ENCODE measurements around the gene SPIRE2.
"Not testable (repeated sequence)": the region's sequence is repeated elsewhere in the genome, so short reads cannot be mapped to it uniquely, and the experiment has no call there.

Gene SPIRE2

DNA sequence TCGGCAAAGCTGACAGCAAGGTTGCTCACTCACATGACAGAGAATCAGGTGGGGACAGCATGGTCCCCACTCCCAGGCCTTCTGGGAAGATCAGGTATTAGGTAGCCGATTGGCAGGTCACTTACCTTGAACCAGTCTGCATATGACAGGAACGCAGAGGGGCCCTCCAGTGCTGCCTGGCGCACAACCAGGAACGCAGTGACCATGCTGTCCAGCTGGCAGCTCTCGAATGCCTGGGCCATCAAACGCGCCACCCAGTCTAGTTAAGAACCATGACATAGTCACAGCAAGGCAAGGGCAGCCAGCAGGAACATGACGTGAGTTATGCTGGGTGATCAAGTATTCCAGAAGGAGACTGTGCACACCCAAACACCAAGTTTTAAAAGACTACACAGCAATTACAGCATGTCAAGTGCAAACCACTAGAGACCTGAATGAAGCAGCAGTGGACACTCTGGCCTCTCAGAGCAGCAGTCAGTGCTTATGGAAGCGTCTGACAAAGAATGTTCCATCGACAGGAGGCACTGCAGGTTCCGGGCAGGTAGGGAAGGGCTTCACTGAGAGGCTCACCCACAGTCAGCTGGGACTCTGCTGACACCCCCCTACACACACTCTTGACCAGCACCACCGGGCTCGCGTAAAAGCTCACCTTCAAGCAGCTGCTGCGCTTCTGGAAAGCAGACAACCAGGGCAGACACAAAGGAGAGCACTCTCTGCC lies 36.8 kb upstream of the SPIRE2 start:
- peaks cover 21% of the 10 kb centered on the region for H3K36me3 ChIP-seq (ENCODE audit: control insufficient read depth, insufficient read depth, low read length)
- no peaks in the 10 kb centered on the region for H3K9me3 ChIP-seq (ENCODE audit: control insufficient read depth, low read length)
- no peak overlapping the region for H3K27ac ChIP-seq (ENCODE audit: insufficient read depth, low read depth, low read length, poor library complexity, severe bottlenecking)
- H3K4me3 ChIP-seq (ENCODE audit: insufficient read depth, low read depth, low read length) = no peak overlapping the region
- no peaks in the 10 kb centered on the region for H3K27me3 ChIP-seq (ENCODE audit: control insufficient read depth, insufficient read depth, low read length, poor library complexity, severe bottlenecking)
- WGBS, 2 experiments = 96 to 97% methylated on average over 16 of the region's 16 CpGs
- H3K4me1 ChIP-seq (ENCODE audit: control insufficient read depth, insufficient read depth, low read length) = no peaks in the 10 kb centered on the region

DNA sequence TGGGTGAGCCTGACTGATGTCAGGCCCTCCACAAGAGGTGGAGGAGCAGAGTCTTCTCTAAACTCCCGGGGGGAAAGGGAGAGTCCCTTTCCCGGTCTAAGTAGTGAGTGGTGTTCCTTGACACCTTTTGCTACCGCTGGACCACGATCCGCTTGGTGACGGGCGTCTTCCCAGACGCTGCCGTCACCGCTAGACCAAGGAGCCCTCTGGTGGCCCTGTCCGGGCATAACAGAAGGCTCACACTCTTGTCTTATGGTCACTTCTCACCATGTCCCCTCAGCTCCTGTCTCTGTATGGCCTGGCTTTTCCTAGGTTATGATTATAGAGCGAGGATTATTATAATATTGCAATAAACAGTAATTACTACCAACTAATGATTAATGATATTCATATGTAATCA lies 35.2 kb upstream of the SPIRE2 start:
- peaks cover 13% of the 10 kb centered on the region for H3K36me3 ChIP-seq (ENCODE audit: control insufficient read depth, insufficient read depth, low read length)
- whole genome bisulfite sequencing, 2 experiments = 55 to 57% methylated on average over 11 of the region's 12 CpGs
- H3K4me1 ChIP-seq (ENCODE audit: control insufficient read depth, insufficient read depth, low read length); H3K4me3 ChIP-seq (ENCODE audit: insufficient read depth, low read depth, low read length); H3K9me3 ChIP-seq (ENCODE audit: control insufficient read depth, low read length); H3K27ac ChIP-seq (ENCODE audit: insufficient read depth, low read depth, low read length, poor library complexity, severe bottlenecking); H3K27me3 ChIP-seq (ENCODE audit: control insufficient read depth, insufficient read depth, low read length, poor library complexity, severe bottlenecking): not testable (repeated sequence)

DNA sequence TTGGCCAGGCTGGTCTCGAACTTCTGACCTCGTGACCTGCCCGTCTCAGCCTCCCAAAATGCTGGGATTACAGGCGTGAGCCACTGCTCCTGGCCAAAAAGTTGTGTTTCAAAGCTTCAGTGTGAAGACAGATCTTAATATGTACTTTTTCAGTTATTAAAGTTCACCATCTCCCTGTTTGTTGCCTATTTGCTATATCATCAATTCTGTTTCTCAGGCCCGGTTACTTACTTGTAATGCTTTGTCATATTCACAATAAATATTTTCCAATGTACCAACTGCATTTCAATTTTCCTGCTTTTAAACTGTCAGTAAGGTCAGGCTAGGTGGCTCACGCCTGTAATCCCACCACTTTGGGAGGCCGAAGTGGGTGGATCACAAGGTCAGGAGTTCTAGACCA lies 34.3 kb upstream of the SPIRE2 start:
- Histone ChIP-seq H3K27ac (ENCODE audit: insufficient read depth, low read depth, low read length, poor library complexity, severe bottlenecking) (no peak overlapping the region), H3K36me3 (ENCODE audit: control insufficient read depth, insufficient read depth, low read length) (peaks cover 18% of the 10 kb centered on the region), H3K9me3 (ENCODE audit: control insufficient read depth, low read length) (no peaks in the 10 kb centered on the region), H3K4me1 (ENCODE audit: control insufficient read depth, insufficient read depth, low read length) (no peaks in the 10 kb centered on the region), H3K27me3 (ENCODE audit: control insufficient read depth, insufficient read depth, low read length, poor library complexity, severe bottlenecking) (no peaks in the 10 kb centered on the region), H3K4me3 (ENCODE audit: insufficient read depth, low read depth, low read length) (no peak overlapping the region)
- 95% methylated on average over 7 of the region's 7 CpGs for WGBS, 2 experiments

DNA sequence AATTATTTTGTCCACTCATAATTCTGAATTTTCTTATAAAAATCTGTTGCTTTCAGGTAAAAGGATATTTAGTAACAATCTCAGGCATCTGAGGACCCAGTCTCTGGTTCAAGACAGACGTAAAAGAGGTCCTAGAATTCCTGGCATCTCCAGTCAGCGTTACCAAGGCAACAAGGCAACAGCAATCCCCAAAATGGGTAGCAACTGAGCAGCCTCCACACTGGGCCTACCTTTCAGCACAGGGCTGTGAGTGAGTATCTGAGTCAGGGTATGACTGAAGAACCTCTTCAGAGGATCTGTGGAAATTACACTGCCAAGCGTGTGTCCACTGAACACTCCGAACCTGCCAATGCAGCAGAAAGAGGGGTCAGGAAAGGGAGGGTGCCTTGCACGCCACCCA lies 32.6 kb upstream of the SPIRE2 start:
- Histone ChIP-seq H3K36me3 (ENCODE audit: control insufficient read depth, insufficient read depth, low read length) (peaks cover 15% of the 10 kb centered on the region), H3K9me3 (ENCODE audit: control insufficient read depth, low read length) (no peaks in the 10 kb centered on the region), H3K27ac (ENCODE audit: insufficient read depth, low read depth, low read length, poor library complexity, severe bottlenecking) (no peak overlapping the region), H3K4me1 (ENCODE audit: control insufficient read depth, insufficient read depth, low read length) (no peaks in the 10 kb centered on the region), H3K4me3 (ENCODE audit: insufficient read depth, low read depth, low read length) (no peak overlapping the region), H3K27me3 (ENCODE audit: control insufficient read depth, insufficient read depth, low read length, poor library complexity, severe bottlenecking) (no peaks in the 10 kb centered on the region)
- WGBS, 2 experiments = 96 to 97% methylated on average over 5 of the region's 5 CpGs

DNA sequence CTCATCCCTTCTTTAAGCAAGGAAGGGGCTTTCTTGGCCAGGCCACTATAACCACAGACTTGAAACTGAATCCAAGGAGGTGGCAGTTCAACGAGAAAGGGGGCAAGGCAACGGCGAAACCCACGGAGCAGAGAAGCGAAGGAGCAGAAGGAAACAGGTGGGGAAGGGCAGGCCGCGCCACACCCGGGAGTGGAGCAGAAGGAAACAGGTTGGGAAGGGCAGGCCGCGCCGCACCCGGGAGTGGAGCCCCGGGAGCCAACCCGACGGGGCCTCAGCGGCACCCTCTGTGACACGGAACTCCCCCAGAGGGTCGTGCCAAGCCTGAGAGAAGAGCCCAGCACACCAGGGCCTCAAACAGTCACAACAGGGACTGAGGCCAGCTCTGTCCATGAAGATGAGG lies 32.2 kb upstream of the SPIRE2 start:
- WGBS, 2 experiments = 96% methylated on average over 18 of the region's 18 CpGs
- H3K9me3 ChIP-seq (ENCODE audit: control insufficient read depth, low read length) = no peaks in the 10 kb centered on the region

DNA sequence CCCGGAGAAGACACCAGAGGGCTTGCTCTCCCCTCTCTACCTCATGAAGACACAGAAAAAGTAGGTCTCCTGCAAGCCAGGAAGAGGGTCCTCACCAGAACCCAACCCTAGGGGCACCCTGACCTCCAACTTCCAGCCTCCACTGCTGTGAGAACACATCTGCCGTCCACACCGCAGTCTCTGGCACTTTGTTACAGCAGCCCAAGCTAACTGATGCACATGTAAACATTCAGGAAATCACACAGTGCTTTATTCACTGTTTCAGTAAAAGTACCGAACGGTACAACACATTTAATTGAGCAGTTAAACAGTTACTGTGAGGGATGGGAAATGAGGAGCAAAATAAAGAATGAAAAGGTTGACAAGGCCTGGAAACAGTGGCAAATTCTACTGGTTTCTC lies 30.1 kb upstream of the SPIRE2 start:
- Histone ChIP-seq H3K4me1 (ENCODE audit: control insufficient read depth, insufficient read depth, low read length) (no peaks in the 10 kb centered on the region), H3K4me3 (ENCODE audit: insufficient read depth, low read depth, low read length) (no peak overlapping the region), H3K36me3 (ENCODE audit: control insufficient read depth, insufficient read depth, low read length) (peaks cover 15% of the 10 kb centered on the region), H3K27ac (ENCODE audit: insufficient read depth, low read depth, low read length, poor library complexity, severe bottlenecking) (no peak overlapping the region), H3K9me3 (ENCODE audit: control insufficient read depth, low read length) (no peaks in the 10 kb centered on the region), H3K27me3 (ENCODE audit: control insufficient read depth, insufficient read depth, low read length, poor library complexity, severe bottlenecking) (no peaks in the 10 kb centered on the region)
- WGBS, 2 experiments = 95 to 100% methylated on average over 5 of the region's 5 CpGs

More for the DNA sequence above, 32.2 kb upstream of the SPIRE2 start:
- Histone ChIP-seq H3K27ac (ENCODE audit: insufficient read depth, low read depth, low read length, poor library complexity, severe bottlenecking) (no peak overlapping the region), H3K4me3 (ENCODE audit: insufficient read depth, low read depth, low read length) (no peak overlapping the region), H3K36me3 (ENCODE audit: control insufficient read depth, insufficient read depth, low read length) (peaks cover 15% of the 10 kb centered on the region), H3K27me3 (ENCODE audit: control insufficient read depth, insufficient read depth, low read length, poor library complexity, severe bottlenecking) (no peaks in the 10 kb centered on the region), H3K4me1 (ENCODE audit: control insufficient read depth, insufficient read depth, low read length) (no peaks in the 10 kb centered on the region)

DNA sequence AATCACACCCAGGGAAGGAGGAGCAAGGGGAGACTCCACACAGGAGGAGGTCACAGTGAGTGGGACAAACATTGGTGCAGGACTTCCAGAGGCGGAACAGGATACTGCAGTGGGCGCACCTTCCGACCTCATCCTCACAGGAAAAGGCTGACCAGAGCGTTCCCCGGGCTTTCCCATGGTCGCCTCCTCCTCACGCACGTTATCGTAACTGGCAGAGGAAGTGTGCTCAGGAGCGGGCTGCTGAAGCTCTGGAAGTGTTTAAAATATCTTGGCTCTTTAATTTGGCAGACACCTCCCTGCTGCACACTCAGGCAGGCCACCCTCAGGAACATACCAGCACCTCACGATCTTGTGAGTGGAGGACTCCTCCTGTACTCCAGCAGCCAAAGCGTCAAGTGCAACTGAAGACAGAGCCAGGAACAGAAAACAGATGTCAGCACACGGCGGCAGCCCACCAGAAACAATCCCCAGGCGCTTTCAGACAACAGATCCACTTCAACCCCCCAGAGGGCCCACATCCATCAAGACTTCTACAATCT lies 29.4 kb upstream of the SPIRE2 start:
- H3K27ac ChIP-seq (ENCODE audit: insufficient read depth, low read depth, low read length, poor library complexity, severe bottlenecking) = no peak overlapping the region
- no peaks in the 10 kb centered on the region for H3K27me3 ChIP-seq (ENCODE audit: control insufficient read depth, insufficient read depth, low read length, poor library complexity, severe bottlenecking)
- H3K9me3 ChIP-seq (ENCODE audit: control insufficient read depth, low read length) = no peaks in the 10 kb centered on the region
- WGBS, 2 experiments = 96% methylated on average over 15 of the region's 15 CpGs
- no peaks in the 10 kb centered on the region for H3K4me1 ChIP-seq (ENCODE audit: control insufficient read depth, insufficient read depth, low read length)
- no peak overlapping the region for H3K4me3 ChIP-seq (ENCODE audit: insufficient read depth, low read depth, low read length)
- peaks cover 15% of the 10 kb centered on the region for H3K36me3 ChIP-seq (ENCODE audit: control insufficient read depth, insufficient read depth, low read length)

DNA sequence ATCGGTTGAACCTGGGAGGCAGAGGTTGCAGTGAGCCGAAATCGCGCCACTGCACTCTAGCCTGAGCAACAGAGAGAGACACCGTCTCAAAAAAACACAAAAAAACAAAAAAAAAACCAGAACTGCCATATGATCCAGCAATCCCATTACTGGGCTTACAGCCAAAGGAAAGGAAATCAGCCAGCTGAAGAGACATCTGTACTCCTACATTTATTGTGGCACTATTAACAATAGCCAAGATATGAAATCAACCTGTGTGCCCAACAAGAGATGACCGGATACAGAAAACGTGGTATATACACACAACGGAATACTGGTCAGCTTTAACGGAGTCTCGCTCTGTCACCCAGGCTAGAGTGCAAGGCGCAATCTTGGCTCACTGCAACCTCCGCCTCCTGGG lies 26.5 kb upstream of the SPIRE2 start:
- WGBS, 2 experiments = 93 to 97% methylated on average over 12 of the region's 12 CpGs
- peaks cover 13% of the 10 kb centered on the region for H3K36me3 ChIP-seq (ENCODE audit: control insufficient read depth, insufficient read depth, low read length)
- no peaks in the 10 kb centered on the region for H3K9me3 ChIP-seq (ENCODE audit: control insufficient read depth, low read length)
- no peaks in the 10 kb centered on the region for H3K27me3 ChIP-seq (ENCODE audit: control insufficient read depth, insufficient read depth, low read length, poor library complexity, severe bottlenecking)
- H3K27ac ChIP-seq (ENCODE audit: insufficient read depth, low read depth, low read length, poor library complexity, severe bottlenecking) = no peak overlapping the region
- no peaks in the 10 kb centered on the region for H3K4me1 ChIP-seq (ENCODE audit: control insufficient read depth, insufficient read depth, low read length)
- no peak overlapping the region for H3K4me3 ChIP-seq (ENCODE audit: insufficient read depth, low read depth, low read length)

DNA sequence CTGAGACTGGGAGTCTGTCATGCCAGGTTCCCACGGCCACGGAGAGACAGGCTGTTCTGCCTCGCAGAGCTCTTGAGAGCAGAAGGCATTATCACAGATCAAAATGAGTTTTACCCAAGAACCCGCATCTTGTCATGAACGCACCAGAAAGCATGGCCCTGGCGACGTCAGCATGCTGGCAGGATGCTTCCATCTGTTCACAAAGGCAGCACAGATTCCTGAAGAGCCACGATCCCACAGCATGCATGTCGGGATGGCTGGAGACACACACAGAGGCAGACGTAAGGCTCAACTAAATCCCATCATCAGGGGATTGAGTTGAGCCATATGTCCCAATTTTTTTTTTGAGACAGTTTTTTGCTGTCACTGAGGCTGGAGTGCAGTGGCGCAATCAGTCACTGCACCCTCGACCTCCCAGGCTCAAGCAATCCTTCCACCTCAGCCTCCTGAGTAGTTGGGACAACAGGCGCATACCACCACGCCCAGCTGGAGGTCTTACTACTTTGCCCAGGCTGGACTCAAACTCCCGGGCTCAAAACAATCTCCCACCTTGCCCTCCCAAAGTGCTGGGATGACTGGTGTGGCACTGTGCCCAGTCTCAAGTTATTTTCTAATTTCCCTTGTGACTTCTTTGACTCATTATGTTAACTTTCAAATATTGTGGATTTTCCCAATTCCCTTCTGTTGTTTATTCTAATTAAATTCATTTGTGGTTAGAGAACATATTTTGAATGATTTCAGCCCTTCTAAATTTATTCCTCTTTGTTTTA lies 23.0 kb upstream of the SPIRE2 start:
- Histone ChIP-seq H3K36me3 (ENCODE audit: control insufficient read depth, insufficient read depth, low read length) (peaks cover 18% of the 10 kb centered on the region), H3K27me3 (ENCODE audit: control insufficient read depth, insufficient read depth, low read length, poor library complexity, severe bottlenecking) (no peaks in the 10 kb centered on the region), H3K9me3 (ENCODE audit: control insufficient read depth, low read length) (no peaks in the 10 kb centered on the region), H3K27ac (ENCODE audit: insufficient read depth, low read depth, low read length, poor library complexity, severe bottlenecking) (no peak overlapping the region), H3K4me3 (ENCODE audit: insufficient read depth, low read depth, low read length) (no peak overlapping the region), H3K4me1 (ENCODE audit: control insufficient read depth, insufficient read depth, low read length) (no peaks in the 10 kb centered on the region)
- WGBS, 2 experiments = 93 to 96% methylated on average over 15 of the region's 15 CpGs

DNA sequence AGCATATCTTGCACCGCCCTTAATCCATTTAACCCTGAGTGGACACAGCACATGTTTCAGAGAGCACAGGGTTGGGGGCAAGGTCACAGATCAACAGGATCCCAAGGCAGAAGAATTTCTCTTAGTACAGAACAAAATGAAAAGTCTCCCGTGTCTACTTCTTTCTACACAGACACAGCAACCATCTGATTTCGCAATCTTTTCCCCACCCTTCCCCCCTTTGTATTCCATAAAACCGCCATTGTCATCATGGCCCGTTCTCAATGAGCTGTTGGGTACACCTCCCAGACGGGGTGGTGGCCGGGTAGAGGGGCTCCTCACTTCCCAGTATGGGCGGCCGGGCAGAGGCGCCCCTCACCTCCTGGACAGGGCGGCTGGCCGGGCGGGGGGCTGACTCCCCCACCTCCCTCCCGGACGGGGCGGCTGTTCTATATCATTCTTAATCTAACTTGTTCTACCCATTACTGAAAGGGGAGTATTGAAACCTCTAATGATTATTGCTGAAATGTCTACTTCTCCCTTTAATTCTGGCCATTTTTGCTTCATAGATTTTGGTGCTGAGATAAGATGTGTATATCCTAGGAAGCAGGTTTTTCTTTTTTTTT lies 21.6 kb upstream of the SPIRE2 start:
- WGBS, 2 experiments = 90 to 95% methylated on average over 14 to 16 of the region's 16 CpGs
- not testable (repeated sequence) for H3K27ac ChIP-seq (ENCODE audit: insufficient read depth, low read depth, low read length, poor library complexity, severe bottlenecking); H3K4me1 ChIP-seq (ENCODE audit: control insufficient read depth, insufficient read depth, low read length); H3K4me3 ChIP-seq (ENCODE audit: insufficient read depth, low read depth, low read length); H3K9me3 ChIP-seq (ENCODE audit: control insufficient read depth, low read length); H3K27me3 ChIP-seq (ENCODE audit: control insufficient read depth, insufficient read depth, low read length, poor library complexity, severe bottlenecking)
- H3K36me3 ChIP-seq (ENCODE audit: control insufficient read depth, insufficient read depth, low read length) = peaks cover 18% of the 10 kb centered on the region

Data from ectodermal cell (in vitro differentiated cells).